ENCODE measurements around the gene PCNX3.

Gene PCNX3

GRCh38 chr11:65640483-65641296, 25.1 kb downstream of the PCNX3 start:
- DNase-seq = no peak

- no peak for DNase-seq
Measured at GRCh38 chr11:65641297-65642013, 25.9 kb downstream of the PCNX3 start.

GRCh38 chr11:65642014-65642671, 26.6 kb downstream of the PCNX3 start:
- no peak for DNase-seq

GRCh38 chr11:65643971-65644370, 28.4 kb downstream of the PCNX3 start:
- no peak for DNase-seq

- DNase-seq = no peak
Measured at GRCh38 chr11:65644837-65645236, 29.3 kb downstream of the PCNX3 start.

GRCh38 chr11:65645710-65646109, 30.1 kb downstream of the PCNX3 start:
- DNase-seq = no peak

GRCh38 chr11:65646288-65646957, 30.8 kb downstream of the PCNX3 start:
- DNase-seq = no peak

- no peak for DNase-seq
Measured at GRCh38 chr11:65646958-65647701, 31.6 kb downstream of the PCNX3 start.

- no peak for DNase-seq
Measured at GRCh38 chr11:65648997-65649493, 33.5 kb downstream of the PCNX3 start.

- no peak for DNase-seq
Measured at GRCh38 chr11:65649656-65650546, 34.3 kb downstream of the PCNX3 start.

- DNase-seq = no peak
Measured at GRCh38 chr11:65650547-65651338, 35.2 kb downstream of the PCNX3 start.

- DNase-seq = no peak
Measured at GRCh38 chr11:65651339-65651588, 35.7 kb downstream of the PCNX3 start.

GRCh38 chr11:65651589-65652510, 36.3 kb downstream of the PCNX3 start:
- no peak for DNase-seq

- peak; percentile 18 for DNase-seq
Measured at GRCh38 chr11:65652511-65653228, 37.1 kb downstream of the PCNX3 start.

GRCh38 chr11:65653229-65654225, 38.0 kb downstream of the PCNX3 start:
- no peak for DNase-seq

GRCh38 chr11:65654375-65655349, 39.1 kb downstream of the PCNX3 start:
- no peak for DNase-seq

All from NCI-H2081 treated with DMSO at 0.1 percent for 48 hours (cell line).